Measurements from ENCODE around the gene MGAT4A. TPM values are rescaled to one million over a fixed set of nuclear protein-coding genes. Genes with fewer than 3 reads are reported as not detected.

Gene MGAT4A
- total and polyA plus RNA-seq, 2 of the 8 experiments (the other 6 are each of a cell fraction or from before 2014, with no cell fraction given) = 1.4 to 7.7 TPM

DNA sequence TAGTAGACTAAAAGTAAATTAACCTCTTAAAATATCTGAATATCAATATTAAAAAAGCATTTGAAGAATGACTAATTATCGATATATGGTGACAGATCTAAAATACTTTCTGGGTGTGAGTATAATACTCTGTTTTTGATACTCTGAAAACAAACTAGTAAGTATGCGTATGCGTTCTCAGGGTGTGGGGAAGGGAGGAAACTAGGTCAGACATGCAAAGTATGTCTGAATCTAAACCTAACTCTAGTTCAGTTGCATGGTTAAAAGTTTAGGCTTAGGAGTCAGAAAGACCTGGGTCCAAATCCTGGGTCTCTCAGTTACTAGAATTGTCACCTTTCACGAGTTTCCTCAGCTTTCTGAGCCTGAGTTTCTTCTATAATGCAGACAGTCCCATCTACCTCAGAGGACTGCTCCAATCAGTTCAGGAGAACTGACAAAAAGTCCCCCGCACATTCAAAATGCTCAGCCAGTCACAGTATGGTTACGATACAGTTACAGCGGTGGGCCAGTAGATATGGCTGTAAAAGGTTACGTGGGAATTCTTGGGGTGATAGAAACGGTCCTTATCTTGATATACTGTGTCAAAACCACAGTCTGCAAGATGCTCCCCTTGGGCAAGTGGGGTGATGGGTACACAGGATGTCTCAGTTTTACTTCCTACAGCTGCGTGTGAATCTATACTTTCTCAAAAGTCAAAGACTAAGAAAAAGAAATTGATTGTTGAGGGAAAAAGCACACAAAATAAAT lies 93.4 kb downstream of the MGAT4A start:
- Histone ChIP-seq H3K23me2 (ENCODE audit: low read depth, low read length) (no peaks in the 10 kb centered on the region), H2BK15ac (ENCODE audit: low read length) (no peak overlapping the region), H2AFZ (ENCODE audit: low read length) (no peak overlapping the region), H3K9me3 (ENCODE audit: insufficient read depth in 2 of 2, low read depth in 1 of 2, low read length in 1 of 2) (no peaks in the 10 kb centered on the region), H3K4me2 (ENCODE audit: insufficient read depth in 1 of 2, low read depth in 2 of 2, low read length in 2 of 2) (no peak overlapping the region), H3K18ac (ENCODE audit: extremely low read depth, low read length) (no peak overlapping the region), H3K27ac (ENCODE audit: low read depth, low read length) (no peak overlapping the region), H3K14ac (ENCODE audit: insufficient read length) (no peak overlapping the region), H4K20me1 (replicated peaks in 1 of 2; ENCODE audit: control insufficient read depth in 1 of 2, insufficient read depth in 2 of 2, low read length in 2 of 2) (no peaks in the 10 kb centered on the region), H4K91ac (replicated peaks; ENCODE audit: insufficient read length, low read length) (no peak overlapping the region), H4K8ac (ENCODE audit: extremely low read depth, insufficient read depth, low read length) (no peak overlapping the region), H2BK120ac (replicated peaks; ENCODE audit: low read depth, low read length) (no peak overlapping the region), H3K23ac (ENCODE audit: insufficient read length) (no peak overlapping the region), H3K4me1 (replicated peaks in 1 of 4; ENCODE audit: control insufficient read depth in 3 of 4, insufficient read depth in 4 of 4, low read length in 3 of 4) (peaks cover 0 to 7% (median 1%) of the 10 kb centered on the region in 4 experiments; a peak in 3 of 7 replicates), H3K79me1 (ENCODE audit: low read depth, low read length) (no peaks in the 10 kb centered on the region), H3K4ac (replicated peaks; ENCODE audit: insufficient read length, low read depth, low read length) (no peak overlapping the region), H4K5ac (ENCODE audit: insufficient read length, low read depth, low read length) (no peak overlapping the region), H2BK20ac (ENCODE audit: low read length) (no peak overlapping the region), H2AK5ac (ENCODE audit: low read depth, low read length) (no peak overlapping the region), H2BK5ac (ENCODE audit: low read depth, low read length) (no peak overlapping the region), H3K56ac (replicated peaks; ENCODE audit: insufficient read length, low read depth, low read length) (no peak overlapping the region), H3K36me3 (ENCODE audit: control insufficient read depth in 2 of 4, insufficient read depth in 4 of 4, low read length in 3 of 4) (no peaks in the 10 kb centered on the region), H3K79me2 (ENCODE audit: control insufficient read depth in 1 of 2, insufficient read depth in 2 of 2, low read length in 2 of 2) (no peaks in the 10 kb centered on the region), H2BK12ac (ENCODE audit: low read depth, low read length) (no peak overlapping the region), H3K4me3 (ENCODE audit: extremely low read depth in 1 of 4, insufficient read depth in 2 of 4, low read depth in 3 of 4, low read length in 4 of 4) (no peak overlapping the region), H3K9ac (replicated peaks in 1 of 4; ENCODE audit: extremely low read depth in 1 of 4, low read depth in 3 of 4, low read length in 3 of 4) (no peak overlapping the region), H3K27me3 (replicated peaks in 1 of 4; ENCODE audit: control insufficient read depth in 3 of 4, extremely low read depth in 1 of 4, insufficient read depth in 3 of 4, low read length in 3 of 4) (no peaks in the 10 kb centered on the region; a peak in 1 of 7 replicates)
- CTCF ChIA-PET (ENCODE audit: partially characterized antibody) = no interaction called here
- 86% methylated on average over 10 of the region's 10 CpGs; no CpG with 5 or more reads in 1 of the 2 experiments for WGBS, 2 experiments (ENCODE audit: extremely low coverage in 1 of 2, insufficient coverage in 1 of 2, insufficient read length in 1 of 2, insufficient replicate concordance in 2 of 2, low coverage in 1 of 2, low lambda C conversion rate in 2 of 2, missing lambda C conversion rate in 1 of 2)
- DNase-seq (ENCODE audit: low read depth in 1 of 2, low spot score in 2 of 2) (no peak), FAIRE-seq (no peak)
- POLR2A ChIA-PET (ENCODE audit: partially characterized antibody) = no interaction called here
- TF ChIP-seq, protein P1, sequence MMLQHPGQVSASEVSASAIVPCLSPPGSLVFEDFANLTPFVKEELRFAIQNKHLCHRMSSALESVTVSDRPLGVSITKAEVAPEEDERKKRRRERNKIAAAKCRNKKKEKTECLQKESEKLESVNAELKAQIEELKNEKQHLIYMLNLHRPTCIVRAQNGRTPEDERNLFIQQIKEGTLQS (IDR thresholded peaks at IDR 0.05; ENCODE audit: insufficient read depth, low read depth, low read length) = no peak
- no peak for TF ChIP-seq TAF1 (IDR thresholded peaks at IDR 0.05; ENCODE audit: low read depth, low read length)
- no peak for TF ChIP-seq ASH2L (IDR thresholded peaks at IDR 0.05; ENCODE audit: low read length)
- no peak for TF ChIP-seq SUZ12 (IDR thresholded peaks at IDR 0.05; ENCODE audit: low read length)
- no peak for TF ChIP-seq NANOG (IDR thresholded peaks at IDR 0.05; ENCODE audit: insufficient read depth, low read depth, low read length, poor library complexity, severe bottlenecking)
- no peak for TF ChIP-seq RAD21 (IDR thresholded peaks at IDR 0.05 in 1 of 2, conservative IDR thresholded peaks at IDR 0.05 in 1 of 2; ENCODE audit: low read depth in 2 of 2, low read length in 2 of 2)
- TF ChIP-seq, protein P2, sequence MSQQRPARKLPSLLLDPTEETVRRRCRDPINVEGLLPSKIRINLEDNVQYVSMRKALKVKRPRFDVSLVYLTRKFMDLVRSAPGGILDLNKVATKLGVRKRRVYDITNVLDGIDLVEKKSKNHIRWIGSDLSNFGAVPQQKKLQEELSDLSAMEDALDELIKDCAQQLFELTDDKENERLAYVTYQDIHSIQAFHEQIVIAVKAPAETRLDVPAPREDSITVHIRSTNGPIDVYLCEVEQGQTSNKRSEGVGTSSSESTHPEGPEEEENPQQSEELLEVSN (IDR thresholded peaks at IDR 0.05) = no peak
- TF ChIP-seq, protein P3, sequence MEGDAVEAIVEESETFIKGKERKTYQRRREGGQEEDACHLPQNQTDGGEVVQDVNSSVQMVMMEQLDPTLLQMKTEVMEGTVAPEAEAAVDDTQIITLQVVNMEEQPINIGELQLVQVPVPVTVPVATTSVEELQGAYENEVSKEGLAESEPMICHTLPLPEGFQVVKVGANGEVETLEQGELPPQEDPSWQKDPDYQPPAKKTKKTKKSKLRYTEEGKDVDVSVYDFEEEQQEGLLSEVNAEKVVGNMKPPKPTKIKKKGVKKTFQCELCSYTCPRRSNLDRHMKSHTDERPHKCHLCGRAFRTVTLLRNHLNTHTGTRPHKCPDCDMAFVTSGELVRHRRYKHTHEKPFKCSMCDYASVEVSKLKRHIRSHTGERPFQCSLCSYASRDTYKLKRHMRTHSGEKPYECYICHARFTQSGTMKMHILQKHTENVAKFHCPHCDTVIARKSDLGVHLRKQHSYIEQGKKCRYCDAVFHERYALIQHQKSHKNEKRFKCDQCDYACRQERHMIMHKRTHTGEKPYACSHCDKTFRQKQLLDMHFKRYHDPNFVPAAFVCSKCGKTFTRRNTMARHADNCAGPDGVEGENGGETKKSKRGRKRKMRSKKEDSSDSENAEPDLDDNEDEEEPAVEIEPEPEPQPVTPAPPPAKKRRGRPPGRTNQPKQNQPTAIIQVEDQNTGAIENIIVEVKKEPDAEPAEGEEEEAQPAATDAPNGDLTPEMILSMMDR (IDR thresholded peaks at IDR 0.05; ENCODE audit: control extremely low read depth in 1 of 3, insufficient read depth in 1 of 3, low read depth in 1 of 3, low read length in 3 of 3) = no peak

Data from H1 (cell line).